HEK293 (cell line): Measurements from ENCODE around the gene RNASEH2A.

Experiments
- KLF10 ChIP-seq: fragments of 450-650 bp; IDR thresholded peaks from 2 replicates; pipeline ENCODE4 v1.5.1; 2018; ENCODE audit warnings: missing biosample characterization, mild to moderate bottlenecking, missing genetic modification characterization
- KLF8 ChIP-seq: fragments of 450-650 bp; formaldehyde crosslinking; IDR thresholded peaks from 2 replicates; pipeline ENCODE4 v1.5.1; 2016; ENCODE audit warnings: missing biosample characterization, missing genetic modification characterization
- MEIS1 ChIP-seq: sonication (generic); formaldehyde crosslinking; IDR thresholded peaks from 2 replicates; pipeline ENCODE4 v1.8.1; 2022; ENCODE audit warnings: missing genetic modification reagents, mild to moderate bottlenecking, borderline replicate concordance
- MYNN ChIP-seq: fragments of 450-650 bp; formaldehyde crosslinking; IDR thresholded peaks from 2 replicates; pipeline ENCODE4 v1.5.1; 2016; ENCODE audit warnings: missing biosample characterization, missing genetic modification characterization, borderline replicate concordance
- SP3 ChIP-seq: fragments of 450-650 bp; formaldehyde crosslinking; IDR thresholded peaks from 2 replicates; pipeline ENCODE4 v1.5.1; 2016; ENCODE audit warnings: missing biosample characterization, missing genetic modification characterization
- ZBTB49 ChIP-seq: fragments of 450-650 bp; formaldehyde crosslinking; IDR thresholded peaks from 2 replicates; pipeline ENCODE4 v1.5.1; 2016; ENCODE audit warnings: missing biosample characterization, missing genetic modification characterization, low read depth
- ZNF302 ChIP-seq: fragments of 450-650 bp; formaldehyde crosslinking; IDR thresholded peaks from 2 replicates; pipeline ENCODE4 v1.5.1; 2016; ENCODE audit warnings: missing biosample characterization, missing genetic modification characterization, low read depth
- ZNF324 ChIP-seq: fragments of 450-650 bp; formaldehyde crosslinking; IDR thresholded peaks from 2 replicates; pipeline ENCODE4 v1.5.1; 2016; ENCODE audit warnings: missing biosample characterization, missing genetic modification characterization
- ZNF416 ChIP-seq: fragments of 450-650 bp; formaldehyde crosslinking; IDR thresholded peaks from 2 replicates; pipeline ENCODE4 v1.5.1; 2016; ENCODE audit warnings: missing biosample characterization, missing genetic modification characterization
- ZNF558 ChIP-seq: fragments of 450-650 bp; formaldehyde crosslinking; IDR thresholded peaks from 2 replicates; pipeline ENCODE4 v1.5.1; 2016; ENCODE audit warnings: missing biosample characterization, missing genetic modification characterization
- ZNF629 ChIP-seq: fragments of 450-650 bp; formaldehyde crosslinking; IDR thresholded peaks from 2 replicates; pipeline ENCODE4 v1.5.1; 2017; ENCODE audit warnings: missing biosample characterization, missing genetic modification characterization
- ZNF639 ChIP-seq: fragments of 450-650 bp; formaldehyde crosslinking; IDR thresholded peaks from 2 replicates; pipeline ENCODE4 v1.5.1; 2016; ENCODE audit warnings: missing biosample characterization, missing genetic modification characterization
- ZNF670 ChIP-seq: fragments of 450-650 bp; formaldehyde crosslinking; IDR thresholded peaks from 2 replicates; pipeline ENCODE4 v1.5.1; 2016; ENCODE audit warnings: missing biosample characterization, missing genetic modification characterization, low read depth
- ZNF830 ChIP-seq: fragments of 450-650 bp; IDR thresholded peaks from 2 replicates; pipeline ENCODE4 v1.5.0; 2018; ENCODE audit warnings: missing biosample characterization, missing genetic modification characterization, low read depth, mild to moderate bottlenecking, moderate library complexity
- TF ChIP-seq, protein P1 (sequence below): fragments of 450-650 bp; formaldehyde crosslinking; IDR thresholded peaks from 2 replicates; pipeline ENCODE4 v1.5.1; 2016; ENCODE audit warnings: missing biosample characterization, missing genetic modification characterization
- TF ChIP-seq, protein P2 (sequence below): IDR thresholded peaks from 2 replicates; pipeline ENCODE4 v1.6.1; 2011; ENCODE audit warnings: mild to moderate bottlenecking, low read depth, low read length, borderline replicate concordance
- TF ChIP-seq, protein P3 (sequence below): fragments of 450-650 bp; formaldehyde crosslinking; IDR thresholded peaks from 2 replicates; pipeline ENCODE4 v1.5.1; 2016; ENCODE audit warnings: missing biosample characterization, missing genetic modification characterization
- TF ChIP-seq, protein P4 (sequence below): fragments of 450-650 bp; formaldehyde crosslinking; conservative IDR thresholded peaks from 2 replicates; pipeline ENCODE4 v1.5.1; 2016; ENCODE audit warnings: low read depth, missing biosample characterization, missing genetic modification characterization
- TF ChIP-seq, protein P5 (sequence below): fragments of 450-650 bp; formaldehyde crosslinking; IDR thresholded peaks from 2 replicates; pipeline ENCODE4 v1.5.1; 2016; ENCODE audit warnings: missing biosample characterization, missing genetic modification characterization

Gene RNASEH2A

GRCh38 chr19:12793290-12794195, 12.8 kb upstream of the RNASEH2A start (continued):
- TF ChIP-seq ZNF324 (tag by site-specific recombination) (0 out of 2 replicates have a peak, but pooled peaks have one; percentile 12), ZBTB49 (tag by site-specific recombination) (no peak), MEIS1 (CRISPR knock-in tag) (no peak), ZNF830 (tag by site-specific recombination) (no peak), ZNF416 (tag by site-specific recombination) (no peak), ZNF302 (tag by site-specific recombination) (no peak), MYNN (tag by site-specific recombination) (no peak), ZNF558 (tag by site-specific recombination) (no peak), ZNF639 (tag by site-specific recombination) (no peak), KLF10 (tag by site-specific recombination) (peak; percentile 83), KLF8 (tag by site-specific recombination) (peak; percentile 81), ZNF670 (tag by site-specific recombination) (no peak), ZNF629 (tag by site-specific recombination) (peak; percentile 80), SP3 (tag by site-specific recombination) (peak; percentile 83)
- TF ChIP-seq, protein P1, sequence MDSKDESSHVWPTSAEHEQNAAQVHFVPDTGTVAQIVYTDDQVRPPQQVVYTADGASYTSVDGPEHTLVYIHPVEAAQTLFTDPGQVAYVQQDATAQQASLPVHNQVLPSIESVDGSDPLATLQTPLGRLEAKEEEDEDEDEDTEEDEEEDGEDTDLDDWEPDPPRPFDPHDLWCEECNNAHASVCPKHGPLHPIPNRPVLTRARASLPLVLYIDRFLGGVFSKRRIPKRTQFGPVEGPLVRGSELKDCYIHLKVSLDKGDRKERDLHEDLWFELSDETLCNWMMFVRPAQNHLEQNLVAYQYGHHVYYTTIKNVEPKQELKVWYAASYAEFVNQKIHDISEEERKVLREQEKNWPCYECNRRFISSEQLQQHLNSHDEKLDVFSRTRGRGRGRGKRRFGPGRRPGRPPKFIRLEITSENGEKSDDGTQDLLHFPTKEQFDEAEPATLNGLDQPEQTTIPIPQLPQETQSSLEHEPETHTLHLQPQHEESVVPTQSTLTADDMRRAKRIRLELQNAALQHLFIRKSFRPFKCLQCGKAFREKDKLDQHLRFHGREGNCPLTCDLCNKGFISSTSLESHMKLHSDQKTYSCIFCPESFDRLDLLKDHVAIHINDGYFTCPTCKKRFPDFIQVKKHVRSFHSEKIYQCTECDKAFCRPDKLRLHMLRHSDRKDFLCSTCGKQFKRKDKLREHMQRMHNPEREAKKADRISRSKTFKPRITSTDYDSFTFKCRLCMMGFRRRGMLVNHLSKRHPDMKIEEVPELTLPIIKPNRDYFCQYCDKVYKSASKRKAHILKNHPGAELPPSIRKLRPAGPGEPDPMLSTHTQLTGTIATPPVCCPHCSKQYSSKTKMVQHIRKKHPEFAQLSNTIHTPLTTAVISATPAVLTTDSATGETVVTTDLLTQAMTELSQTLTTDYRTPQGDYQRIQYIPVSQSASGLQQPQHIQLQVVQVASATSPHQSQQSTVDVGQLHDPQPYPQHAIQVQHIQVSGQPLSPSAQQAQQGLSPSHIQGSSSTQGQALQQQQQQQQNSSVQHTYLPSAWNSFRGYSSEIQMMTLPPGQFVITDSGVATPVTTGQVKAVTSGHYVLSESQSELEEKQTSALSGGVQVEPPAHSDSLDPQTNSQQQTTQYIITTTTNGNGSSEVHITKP (tag by site-specific recombination): peak; percentile 87
- TF ChIP-seq, protein P2, sequence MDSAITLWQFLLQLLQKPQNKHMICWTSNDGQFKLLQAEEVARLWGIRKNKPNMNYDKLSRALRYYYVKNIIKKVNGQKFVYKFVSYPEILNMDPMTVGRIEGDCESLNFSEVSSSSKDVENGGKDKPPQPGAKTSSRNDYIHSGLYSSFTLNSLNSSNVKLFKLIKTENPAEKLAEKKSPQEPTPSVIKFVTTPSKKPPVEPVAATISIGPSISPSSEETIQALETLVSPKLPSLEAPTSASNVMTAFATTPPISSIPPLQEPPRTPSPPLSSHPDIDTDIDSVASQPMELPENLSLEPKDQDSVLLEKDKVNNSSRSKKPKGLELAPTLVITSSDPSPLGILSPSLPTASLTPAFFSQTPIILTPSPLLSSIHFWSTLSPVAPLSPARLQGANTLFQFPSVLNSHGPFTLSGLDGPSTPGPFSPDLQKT: peak; percentile 100
- TF ChIP-seq, protein P3, sequence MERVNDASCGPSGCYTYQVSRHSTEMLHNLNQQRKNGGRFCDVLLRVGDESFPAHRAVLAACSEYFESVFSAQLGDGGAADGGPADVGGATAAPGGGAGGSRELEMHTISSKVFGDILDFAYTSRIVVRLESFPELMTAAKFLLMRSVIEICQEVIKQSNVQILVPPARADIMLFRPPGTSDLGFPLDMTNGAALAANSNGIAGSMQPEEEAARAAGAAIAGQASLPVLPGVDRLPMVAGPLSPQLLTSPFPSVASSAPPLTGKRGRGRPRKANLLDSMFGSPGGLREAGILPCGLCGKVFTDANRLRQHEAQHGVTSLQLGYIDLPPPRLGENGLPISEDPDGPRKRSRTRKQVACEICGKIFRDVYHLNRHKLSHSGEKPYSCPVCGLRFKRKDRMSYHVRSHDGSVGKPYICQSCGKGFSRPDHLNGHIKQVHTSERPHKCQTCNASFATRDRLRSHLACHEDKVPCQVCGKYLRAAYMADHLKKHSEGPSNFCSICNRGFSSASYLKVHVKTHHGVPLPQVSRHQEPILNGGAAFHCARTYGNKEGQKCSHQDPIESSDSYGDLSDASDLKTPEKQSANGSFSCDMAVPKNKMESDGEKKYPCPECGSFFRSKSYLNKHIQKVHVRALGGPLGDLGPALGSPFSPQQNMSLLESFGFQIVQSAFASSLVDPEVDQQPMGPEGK (tag by site-specific recombination): peak; percentile 31
- TF ChIP-seq, protein P4, sequence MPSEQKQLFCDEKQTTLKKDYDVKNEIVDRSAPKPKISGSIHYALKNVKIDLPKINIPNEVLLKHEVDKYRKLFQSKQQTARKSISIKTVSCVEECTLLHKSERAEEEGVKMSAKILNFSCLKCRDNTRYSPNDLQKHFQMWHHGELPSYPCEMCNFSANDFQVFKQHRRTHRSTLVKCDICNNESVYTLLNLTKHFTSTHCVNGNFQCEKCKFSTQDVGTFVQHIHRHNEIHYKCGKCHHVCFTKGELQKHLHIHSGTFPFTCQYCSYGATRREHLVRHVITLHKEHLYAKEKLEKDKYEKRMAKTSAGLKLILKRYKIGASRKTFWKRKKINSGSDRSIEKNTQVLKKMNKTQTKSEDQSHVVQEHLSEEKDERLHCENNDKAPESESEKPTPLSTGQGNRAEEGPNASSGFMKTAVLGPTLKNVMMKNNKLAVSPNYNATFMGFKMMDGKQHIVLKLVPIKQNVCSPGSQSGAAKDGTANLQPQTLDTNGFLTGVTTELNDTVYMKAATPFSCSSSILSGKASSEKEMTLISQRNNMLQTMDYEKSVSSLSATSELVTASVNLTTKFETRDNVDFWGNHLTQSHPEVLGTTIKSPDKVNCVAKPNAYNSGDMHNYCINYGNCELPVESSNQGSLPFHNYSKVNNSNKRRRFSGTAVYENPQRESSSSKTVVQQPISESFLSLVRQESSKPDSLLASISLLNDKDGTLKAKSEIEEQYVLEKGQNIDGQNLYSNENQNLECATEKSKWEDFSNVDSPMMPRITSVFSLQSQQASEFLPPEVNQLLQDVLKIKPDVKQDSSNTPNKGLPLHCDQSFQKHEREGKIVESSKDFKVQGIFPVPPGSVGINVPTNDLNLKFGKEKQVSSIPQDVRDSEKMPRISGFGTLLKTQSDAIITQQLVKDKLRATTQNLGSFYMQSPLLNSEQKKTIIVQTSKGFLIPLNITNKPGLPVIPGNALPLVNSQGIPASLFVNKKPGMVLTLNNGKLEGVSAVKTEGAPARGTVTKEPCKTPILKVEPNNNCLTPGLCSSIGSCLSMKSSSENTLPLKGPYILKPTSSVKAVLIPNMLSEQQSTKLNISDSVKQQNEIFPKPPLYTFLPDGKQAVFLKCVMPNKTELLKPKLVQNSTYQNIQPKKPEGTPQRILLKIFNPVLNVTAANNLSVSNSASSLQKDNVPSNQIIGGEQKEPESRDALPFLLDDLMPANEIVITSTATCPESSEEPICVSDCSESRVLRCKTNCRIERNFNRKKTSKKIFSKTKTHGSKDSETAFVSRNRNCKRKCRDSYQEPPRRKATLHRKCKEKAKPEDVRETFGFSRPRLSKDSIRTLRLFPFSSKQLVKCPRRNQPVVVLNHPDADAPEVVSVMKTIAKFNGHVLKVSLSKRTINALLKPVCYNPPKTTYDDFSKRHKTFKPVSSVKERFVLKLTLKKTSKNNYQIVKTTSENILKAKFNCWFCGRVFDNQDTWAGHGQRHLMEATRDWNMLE (tag by site-specific recombination): no peak
- TF ChIP-seq, protein P5, sequence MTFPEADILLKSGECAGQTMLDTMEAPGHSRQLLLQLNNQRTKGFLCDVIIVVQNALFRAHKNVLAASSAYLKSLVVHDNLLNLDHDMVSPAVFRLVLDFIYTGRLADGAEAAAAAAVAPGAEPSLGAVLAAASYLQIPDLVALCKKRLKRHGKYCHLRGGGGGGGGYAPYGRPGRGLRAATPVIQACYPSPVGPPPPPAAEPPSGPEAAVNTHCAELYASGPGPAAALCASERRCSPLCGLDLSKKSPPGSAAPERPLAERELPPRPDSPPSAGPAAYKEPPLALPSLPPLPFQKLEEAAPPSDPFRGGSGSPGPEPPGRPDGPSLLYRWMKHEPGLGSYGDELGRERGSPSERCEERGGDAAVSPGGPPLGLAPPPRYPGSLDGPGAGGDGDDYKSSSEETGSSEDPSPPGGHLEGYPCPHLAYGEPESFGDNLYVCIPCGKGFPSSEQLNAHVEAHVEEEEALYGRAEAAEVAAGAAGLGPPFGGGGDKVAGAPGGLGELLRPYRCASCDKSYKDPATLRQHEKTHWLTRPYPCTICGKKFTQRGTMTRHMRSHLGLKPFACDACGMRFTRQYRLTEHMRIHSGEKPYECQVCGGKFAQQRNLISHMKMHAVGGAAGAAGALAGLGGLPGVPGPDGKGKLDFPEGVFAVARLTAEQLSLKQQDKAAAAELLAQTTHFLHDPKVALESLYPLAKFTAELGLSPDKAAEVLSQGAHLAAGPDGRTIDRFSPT (tag by site-specific recombination): peak; percentile 96
